ENCODE data around the gene AHDC1.

Gene AHDC1

DNA sequence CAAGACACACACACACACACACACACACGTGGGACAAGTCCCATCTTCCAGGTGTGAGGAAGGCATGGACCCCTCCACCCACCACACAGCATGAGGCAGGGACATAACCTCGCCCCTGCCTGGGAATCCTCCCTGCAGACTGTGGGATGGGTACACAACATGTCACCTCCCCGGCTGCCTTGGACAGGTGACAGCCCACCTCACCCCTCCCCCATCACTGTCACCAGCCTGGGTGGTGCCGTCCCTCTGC is 40.7 kb downstream of the AHDC1 start:
- no peak overlapping the region for H3K9ac ChIP-seq (ENCODE audit: low read depth, low read length)
- peaks cover 44% of the 10 kb centered on the region for H3K4me1 ChIP-seq (ENCODE audit: insufficient read depth, low read length)
- H3K4me3 ChIP-seq (ENCODE audit: low read length) = no peak overlapping the region

DNA sequence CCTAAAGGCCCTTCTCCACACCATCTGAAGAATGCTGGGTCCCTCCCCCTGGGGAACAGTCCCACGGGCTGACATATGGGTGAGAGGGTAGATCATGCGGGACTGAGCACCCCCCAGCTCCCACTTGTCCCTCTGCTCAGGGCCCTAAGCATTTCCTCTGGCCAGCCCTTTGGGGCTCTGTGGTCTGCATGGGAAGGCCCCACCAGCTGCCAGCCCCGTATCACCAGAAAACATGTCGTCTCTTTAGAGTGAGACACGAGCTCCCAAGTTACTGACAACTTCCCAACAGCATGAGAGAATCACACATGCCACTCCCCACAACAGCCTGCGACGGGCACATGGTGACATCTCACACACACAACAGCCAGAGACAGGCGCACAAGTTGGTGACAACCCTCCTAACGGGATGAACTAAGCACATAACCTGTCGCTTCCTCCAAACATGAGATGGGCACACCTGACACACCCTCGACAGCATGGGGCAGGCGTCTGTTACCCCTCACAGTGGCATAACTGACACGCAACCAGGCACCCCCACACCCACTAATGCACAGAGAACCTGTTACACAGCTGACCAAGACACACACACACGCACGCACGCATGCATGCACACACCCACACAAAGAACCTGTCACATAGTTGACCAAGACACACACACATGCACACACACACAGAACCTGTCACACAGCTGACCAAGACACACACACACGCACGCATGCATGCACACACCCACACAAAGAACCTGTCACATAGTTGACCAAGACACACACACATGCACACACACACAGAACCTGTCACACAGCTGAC is 41.2 kb downstream of the AHDC1 start:
- Histone ChIP-seq H3K4me3 (ENCODE audit: low read length) (no peak overlapping the region), H3K9me3 (ENCODE audit: insufficient read depth, low read depth, low read length) (no peaks in the 10 kb centered on the region), H3K27ac (ENCODE audit: low read length) (no peak overlapping the region), H3K36me3 (ENCODE audit: insufficient read depth, low read depth, low read length) (no peaks in the 10 kb centered on the region), H3K4me1 (ENCODE audit: insufficient read depth, low read length) (peaks cover 42% of the 10 kb centered on the region), H3K27me3 (ENCODE audit: insufficient read depth, low read length) (no peaks in the 10 kb centered on the region), H3K9ac (ENCODE audit: low read depth, low read length) (no peak overlapping the region)

More for the DNA sequence above, 40.7 kb downstream of the AHDC1 start:
- Histone ChIP-seq H3K27me3 (ENCODE audit: insufficient read depth, low read length) (no peaks in the 10 kb centered on the region), H3K9me3 (ENCODE audit: insufficient read depth, low read depth, low read length) (no peaks in the 10 kb centered on the region), H3K36me3 (ENCODE audit: insufficient read depth, low read depth, low read length) (no peaks in the 10 kb centered on the region), H3K27ac (ENCODE audit: low read length) (no peak overlapping the region)

DNA sequence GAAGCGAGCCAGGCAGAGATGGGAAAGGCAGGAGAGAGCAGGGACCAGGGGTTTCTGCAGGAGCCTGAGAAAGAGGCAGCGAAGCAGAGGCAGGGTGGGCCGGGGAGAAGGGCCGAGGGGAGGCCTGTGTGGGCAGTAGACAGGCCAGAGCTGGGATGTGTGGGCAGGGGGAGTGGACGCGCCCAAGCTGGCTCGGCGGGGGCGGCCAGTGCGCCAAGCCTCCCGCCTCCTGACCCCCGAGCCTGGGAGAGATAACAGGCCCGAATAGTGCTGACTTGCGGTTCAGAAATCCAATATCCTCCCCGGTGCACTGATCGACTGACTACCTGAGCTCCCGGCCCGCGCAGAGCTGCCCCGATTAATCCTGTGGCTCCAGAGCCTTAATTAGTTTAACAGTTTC is 41.9 kb downstream of the AHDC1 start:
- Histone ChIP-seq H3K27me3 (ENCODE audit: insufficient read depth, low read length) (no peaks in the 10 kb centered on the region), H3K27ac (ENCODE audit: low read length) (no peak overlapping the region), H3K4me1 (ENCODE audit: insufficient read depth, low read length) (peaks cover 41% of the 10 kb centered on the region), H3K9ac (ENCODE audit: low read depth, low read length) (no peak overlapping the region), H3K4me3 (ENCODE audit: low read length) (no peak overlapping the region), H3K36me3 (ENCODE audit: insufficient read depth, low read depth, low read length) (no peaks in the 10 kb centered on the region), H3K9me3 (ENCODE audit: insufficient read depth, low read depth, low read length) (no peaks in the 10 kb centered on the region)

DNA sequence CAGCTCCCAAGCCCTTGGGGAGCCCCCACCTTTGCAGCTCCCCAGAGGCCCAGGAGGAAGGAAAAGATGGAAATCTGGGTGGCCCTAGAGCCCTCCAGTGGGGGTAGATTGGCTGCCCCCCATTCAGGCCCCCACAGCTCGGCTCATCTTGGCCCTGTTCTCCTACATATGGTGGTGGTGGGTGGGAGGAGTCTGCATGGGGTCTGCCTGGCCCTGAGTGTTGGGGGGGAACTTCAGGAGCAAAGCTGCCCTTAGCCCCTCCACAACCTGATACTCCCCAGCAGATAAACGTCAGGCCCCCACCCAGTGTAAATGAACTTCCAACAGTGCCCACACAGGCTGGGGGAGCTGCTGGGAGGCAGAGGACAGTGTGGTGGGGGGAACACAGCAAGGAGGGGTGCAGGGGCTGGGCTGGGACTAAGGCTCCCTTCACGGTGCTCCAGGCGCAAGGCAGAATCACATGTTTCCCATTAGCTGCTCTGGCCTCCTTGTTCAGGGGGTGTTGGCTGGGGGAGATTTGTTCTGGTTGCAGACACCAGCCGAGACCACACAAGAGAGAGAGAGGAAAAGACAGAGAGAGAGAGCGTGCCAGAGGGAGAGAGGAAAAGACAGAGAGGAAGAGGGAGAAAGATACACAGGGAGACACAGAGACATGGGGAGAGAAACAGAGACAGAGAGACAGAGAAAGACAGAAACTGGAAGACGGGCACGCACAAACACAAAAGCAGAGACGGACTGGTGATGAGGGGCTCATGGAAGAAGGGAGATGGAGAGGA is 42.6 kb downstream of the AHDC1 start:
- Histone ChIP-seq H3K9me3 (ENCODE audit: insufficient read depth, low read depth, low read length) (no peaks in the 10 kb centered on the region), H3K27ac (ENCODE audit: low read length) (no peak overlapping the region), H3K4me1 (ENCODE audit: insufficient read depth, low read length) (peaks cover 40% of the 10 kb centered on the region), H3K27me3 (ENCODE audit: insufficient read depth, low read length) (no peaks in the 10 kb centered on the region), H3K4me3 (ENCODE audit: low read length) (no peak overlapping the region; the same call in 1 of the 2 replicates), H3K36me3 (ENCODE audit: insufficient read depth, low read depth, low read length) (no peaks in the 10 kb centered on the region), H3K9ac (ENCODE audit: low read depth, low read length) (peak overlapping the region; percentile 42; the same call in 1 of the 2 replicates)

DNA sequence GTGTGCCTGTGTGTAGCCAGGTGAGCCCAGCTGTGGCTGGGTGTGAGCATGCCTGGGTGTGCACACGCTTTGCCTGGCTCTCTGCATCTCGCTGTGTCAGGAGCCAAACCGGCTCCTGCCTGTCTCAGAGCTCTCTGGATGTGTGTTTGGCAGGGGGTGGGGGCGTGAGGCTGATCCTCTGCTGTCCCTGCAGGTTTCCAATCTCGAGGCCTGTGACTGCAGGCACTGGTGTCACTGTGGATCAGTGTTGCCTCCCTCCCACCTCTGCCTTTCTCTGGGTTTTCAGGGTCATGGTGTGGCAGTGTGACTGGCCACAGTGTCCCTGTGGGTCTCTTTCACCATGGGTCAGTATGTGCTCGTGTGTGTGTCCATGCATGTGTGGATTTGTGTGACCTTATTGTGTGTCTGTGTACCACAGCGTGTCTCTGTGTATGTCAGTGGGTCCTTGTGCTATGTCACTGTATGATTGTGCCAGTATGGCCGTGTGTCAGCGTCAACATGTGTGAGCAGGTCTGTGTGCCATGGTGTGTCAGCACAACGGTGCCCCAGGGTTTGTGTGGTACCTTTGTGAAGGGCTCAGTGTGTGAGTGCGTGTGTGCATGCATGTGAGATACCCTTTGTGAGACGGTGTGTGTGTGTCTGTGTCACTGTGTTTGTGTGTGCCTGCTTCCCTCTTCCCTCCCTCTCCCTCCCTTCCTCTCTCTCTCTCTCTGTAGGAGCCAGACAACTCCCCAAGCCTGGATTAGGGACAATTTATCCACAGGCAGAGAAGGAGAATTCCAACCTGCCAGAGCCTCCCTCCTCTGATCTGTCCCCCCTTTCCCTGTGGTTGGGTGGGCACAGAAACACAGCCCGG is 43.4 kb downstream of the AHDC1 start:
- H3K36me3 ChIP-seq (ENCODE audit: insufficient read depth, low read depth, low read length) = no peaks in the 10 kb centered on the region
- no peaks in the 10 kb centered on the region for H3K9me3 ChIP-seq (ENCODE audit: insufficient read depth, low read depth, low read length)
- H3K27ac ChIP-seq (ENCODE audit: low read length) = no peak overlapping the region
- no peak overlapping the region for H3K4me3 ChIP-seq (ENCODE audit: low read length)
- no peak overlapping the region for H3K9ac ChIP-seq (ENCODE audit: low read depth, low read length)
- peaks cover 38% of the 10 kb centered on the region for H3K4me1 ChIP-seq (ENCODE audit: insufficient read depth, low read length)
- H3K27me3 ChIP-seq (ENCODE audit: insufficient read depth, low read length) = no peaks in the 10 kb centered on the region

DNA sequence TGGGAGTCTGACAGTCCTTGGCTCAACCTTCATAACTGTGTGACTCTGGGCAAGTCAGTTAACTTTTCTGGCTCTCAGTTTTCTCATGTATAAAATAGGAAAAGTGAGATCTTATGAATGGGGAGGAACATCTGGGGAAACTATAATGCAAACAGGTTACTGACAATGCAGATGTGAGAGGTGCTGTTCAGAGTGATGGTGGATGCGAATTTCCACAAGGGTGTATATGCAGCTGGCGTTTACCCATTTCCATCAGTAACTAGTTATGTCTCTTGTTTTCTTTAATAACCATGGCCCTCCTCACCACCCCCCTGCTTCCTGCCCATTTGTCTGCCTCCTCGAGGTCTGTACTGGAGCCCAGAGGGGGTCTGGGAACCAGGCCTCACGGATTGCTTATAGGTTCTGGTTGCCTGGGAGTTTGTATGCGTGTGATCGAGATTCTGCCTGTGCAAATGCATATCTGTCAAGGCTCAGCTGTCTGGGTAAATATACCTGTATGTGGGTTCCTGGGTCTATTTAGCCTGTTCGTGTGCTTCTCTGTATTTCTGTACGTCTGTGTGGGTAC is 44.4 kb downstream of the AHDC1 start:
- Histone ChIP-seq H3K27ac (ENCODE audit: low read length) (no peak overlapping the region), H3K4me3 (ENCODE audit: low read length) (no peak overlapping the region), H3K27me3 (ENCODE audit: insufficient read depth, low read length) (no peaks in the 10 kb centered on the region), H3K9ac (ENCODE audit: low read depth, low read length) (no peak overlapping the region), H3K4me1 (ENCODE audit: insufficient read depth, low read length) (peaks cover 37% of the 10 kb centered on the region), H3K9me3 (ENCODE audit: insufficient read depth, low read depth, low read length) (no peaks in the 10 kb centered on the region), H3K36me3 (ENCODE audit: insufficient read depth, low read depth, low read length) (peaks cover 6% of the 10 kb centered on the region; the same call in 1 of the 2 replicates)

DNA sequence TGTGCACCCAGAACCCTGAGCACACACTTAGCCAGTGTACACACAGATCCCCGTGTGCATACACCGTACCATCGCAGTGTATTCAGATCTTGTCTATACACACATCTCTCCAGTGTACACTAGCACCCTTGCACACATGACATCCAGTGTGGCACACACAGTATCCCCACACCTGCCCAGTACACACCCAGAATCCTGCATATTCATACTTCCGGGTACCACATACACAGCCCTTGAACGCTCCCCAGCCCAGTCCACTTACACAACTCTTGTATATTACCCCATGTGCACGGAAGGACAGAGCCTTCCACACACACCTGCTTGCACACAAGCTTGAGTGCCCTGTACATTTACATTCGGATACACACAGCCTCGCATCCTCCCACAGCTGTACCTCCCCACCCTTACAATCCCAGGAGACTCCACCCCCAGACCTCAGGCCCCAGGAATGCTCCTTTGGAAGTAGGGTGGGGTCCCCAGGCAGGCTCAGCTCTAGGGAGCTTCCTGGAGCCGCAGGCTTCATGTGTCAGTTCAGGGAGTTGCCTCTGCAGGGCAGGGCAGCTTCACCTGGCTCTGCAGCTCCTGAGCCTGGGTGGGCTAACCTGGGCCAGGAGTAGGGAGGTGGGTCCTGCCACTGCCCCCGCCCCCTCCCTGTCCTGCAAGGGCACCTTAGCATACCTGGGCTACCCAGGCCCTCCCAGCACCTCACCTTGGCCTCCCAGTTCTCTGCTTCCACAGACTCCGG is 46.2 kb downstream of the AHDC1 start:
- no peak overlapping the region for H3K4me3 ChIP-seq (ENCODE audit: low read length)
- no peaks in the 10 kb centered on the region for H3K27me3 ChIP-seq (ENCODE audit: insufficient read depth, low read length)
- H3K4me1 ChIP-seq (ENCODE audit: insufficient read depth, low read length) = peaks cover 26% of the 10 kb centered on the region
- H3K27ac ChIP-seq (ENCODE audit: low read length) = no peak overlapping the region
- H3K36me3 ChIP-seq (ENCODE audit: insufficient read depth, low read depth, low read length) = peaks cover 16% of the 10 kb centered on the region; the same call in 1 of the 2 replicates
- no peaks in the 10 kb centered on the region for H3K9me3 ChIP-seq (ENCODE audit: insufficient read depth, low read depth, low read length)
- peak overlapping the region; percentile 20; the same call in 1 of the 2 replicates for H3K9ac ChIP-seq (ENCODE audit: low read depth, low read length)

DNA sequence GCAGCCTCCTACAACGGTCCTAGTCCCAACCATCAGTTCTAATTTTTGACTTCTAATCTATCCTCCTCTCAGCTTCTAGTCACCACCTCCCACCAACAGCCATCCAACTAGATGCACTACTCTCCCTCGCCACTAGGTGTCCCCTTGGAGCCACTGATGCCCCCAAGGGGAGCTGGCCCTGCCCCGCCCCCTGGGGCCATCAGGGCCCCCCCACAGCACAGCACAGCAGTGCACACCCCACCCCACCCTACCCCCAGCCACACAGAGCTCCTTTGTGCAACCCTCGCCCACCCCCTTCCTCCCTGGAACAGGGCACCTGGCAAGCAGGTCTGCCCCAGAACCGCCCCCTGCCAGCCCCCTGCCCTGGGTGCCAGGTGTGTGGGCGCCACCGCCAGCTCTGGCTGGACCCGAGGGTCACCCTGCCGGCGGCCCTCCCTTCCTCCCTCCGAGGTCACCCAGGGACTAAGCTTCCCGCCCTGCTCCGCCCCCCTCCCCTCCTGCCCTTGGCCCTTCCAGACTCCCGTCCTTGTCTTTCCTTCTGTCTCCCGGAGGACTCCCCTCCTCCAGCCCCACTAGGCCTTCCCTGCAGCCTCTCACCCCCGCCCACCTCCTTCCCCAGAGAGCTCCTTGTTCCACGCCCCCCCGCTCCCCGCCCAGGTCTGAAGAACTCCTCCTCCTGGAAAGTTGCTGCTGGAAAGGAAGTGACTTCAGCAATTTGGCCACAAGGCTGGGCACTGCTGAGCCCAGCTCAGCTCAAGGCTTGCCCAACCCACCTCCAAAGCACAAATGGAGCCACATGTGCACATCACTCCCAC is 47.0 kb downstream of the AHDC1 start:
- Histone ChIP-seq H3K4me1 (ENCODE audit: insufficient read depth, low read length) (peaks cover 23% of the 10 kb centered on the region), H3K27me3 (ENCODE audit: insufficient read depth, low read length) (no peaks in the 10 kb centered on the region), H3K9ac (ENCODE audit: low read depth, low read length) (peak overlapping the region; percentile 5; the same call in 1 of the 2 replicates), H3K9me3 (ENCODE audit: insufficient read depth, low read depth, low read length) (no peaks in the 10 kb centered on the region), H3K36me3 (ENCODE audit: insufficient read depth, low read depth, low read length) (peaks cover 19% of the 10 kb centered on the region; the same call in 1 of the 2 replicates), H3K4me3 (ENCODE audit: low read length) (peak overlapping the region; percentile 29; the same call in 1 of the 2 replicates), H3K27ac (ENCODE audit: low read length) (no peak overlapping the region)

DNA sequence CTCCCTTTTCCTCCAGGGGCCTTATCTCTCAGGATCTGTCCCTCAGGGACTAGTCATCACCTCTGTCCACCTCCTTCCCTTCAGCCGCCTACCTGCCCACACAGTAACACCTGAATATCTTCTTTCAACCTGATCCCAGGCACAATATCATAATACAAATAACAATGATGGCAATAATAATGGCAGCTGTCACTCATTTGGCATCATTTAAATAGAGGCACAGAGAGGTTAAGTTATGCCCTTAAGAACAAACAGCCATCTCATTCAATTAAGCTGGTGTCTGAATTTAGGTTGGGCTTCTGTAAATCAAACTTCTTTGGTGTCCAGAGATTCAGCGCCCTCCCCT is 47.5 kb downstream of the AHDC1 start:
- Histone ChIP-seq H3K9me3 (ENCODE audit: insufficient read depth, low read depth, low read length) (no peaks in the 10 kb centered on the region), H3K27me3 (ENCODE audit: insufficient read depth, low read length) (no peaks in the 10 kb centered on the region), H3K9ac (ENCODE audit: low read depth, low read length) (no peak overlapping the region), H3K4me3 (ENCODE audit: low read length) (no peak overlapping the region), H3K27ac (ENCODE audit: low read length) (no peak overlapping the region), H3K36me3 (ENCODE audit: insufficient read depth, low read depth, low read length) (peaks cover 22% of the 10 kb centered on the region; the same call in 1 of the 2 replicates), H3K4me1 (ENCODE audit: insufficient read depth, low read length) (peaks cover 17% of the 10 kb centered on the region)

DNA sequence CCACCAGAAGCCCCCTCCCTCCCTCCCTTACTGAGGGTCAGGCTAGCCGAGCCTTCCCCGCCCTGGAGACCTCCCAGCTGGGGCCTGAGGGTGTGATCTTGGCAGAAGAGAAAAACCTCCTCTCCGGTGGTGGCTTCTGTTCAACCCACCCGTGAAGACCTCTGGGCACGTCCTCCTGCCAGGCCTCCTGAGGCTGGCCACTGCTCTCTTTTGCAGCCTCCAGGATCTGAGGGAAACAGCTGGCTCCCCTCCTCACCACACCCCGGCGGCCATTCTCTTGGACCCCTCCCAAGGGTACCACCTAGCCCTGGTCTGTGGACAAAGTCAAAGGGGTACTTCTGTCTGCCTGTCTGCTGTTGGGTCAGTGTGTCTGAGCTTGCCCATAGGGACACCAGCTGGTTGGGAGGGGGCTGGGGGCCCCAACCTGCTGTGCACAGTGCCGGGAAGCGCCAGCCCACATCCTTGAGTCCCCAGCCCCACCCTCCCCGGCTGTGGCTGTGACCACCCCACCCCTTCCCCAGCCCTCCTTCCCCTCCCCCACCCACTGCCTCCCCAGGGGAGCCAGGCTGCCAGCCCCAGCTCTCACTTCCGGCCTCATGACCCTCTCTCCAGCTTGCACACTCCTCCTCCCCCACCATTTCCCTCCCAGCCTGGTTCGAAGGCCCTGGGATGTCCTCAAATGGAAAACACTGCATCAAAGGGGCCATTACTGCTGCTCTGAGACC is 48.1 kb downstream of the AHDC1 start:
- H3K9me3 ChIP-seq (ENCODE audit: insufficient read depth, low read depth, low read length) = no peaks in the 10 kb centered on the region
- H3K4me1 ChIP-seq (ENCODE audit: insufficient read depth, low read length) = peaks cover 15% of the 10 kb centered on the region
- H3K36me3 ChIP-seq (ENCODE audit: insufficient read depth, low read depth, low read length) = peaks cover 26% of the 10 kb centered on the region; the same call in 1 of the 2 replicates
- no peaks in the 10 kb centered on the region for H3K27me3 ChIP-seq (ENCODE audit: insufficient read depth, low read length)
- H3K27ac ChIP-seq (ENCODE audit: low read length) = no peak overlapping the region
- no peak overlapping the region for H3K9ac ChIP-seq (ENCODE audit: low read depth, low read length)
- H3K4me3 ChIP-seq (ENCODE audit: low read length) = no peak overlapping the region

All from iPS-20b (cell line).